Measurements from ENCODE around the gene LRRK1. TPM values are rescaled to one million over a fixed set of nuclear protein-coding genes. Genes with fewer than 3 reads are reported as not detected.

The LRRK1 gene, protein sequence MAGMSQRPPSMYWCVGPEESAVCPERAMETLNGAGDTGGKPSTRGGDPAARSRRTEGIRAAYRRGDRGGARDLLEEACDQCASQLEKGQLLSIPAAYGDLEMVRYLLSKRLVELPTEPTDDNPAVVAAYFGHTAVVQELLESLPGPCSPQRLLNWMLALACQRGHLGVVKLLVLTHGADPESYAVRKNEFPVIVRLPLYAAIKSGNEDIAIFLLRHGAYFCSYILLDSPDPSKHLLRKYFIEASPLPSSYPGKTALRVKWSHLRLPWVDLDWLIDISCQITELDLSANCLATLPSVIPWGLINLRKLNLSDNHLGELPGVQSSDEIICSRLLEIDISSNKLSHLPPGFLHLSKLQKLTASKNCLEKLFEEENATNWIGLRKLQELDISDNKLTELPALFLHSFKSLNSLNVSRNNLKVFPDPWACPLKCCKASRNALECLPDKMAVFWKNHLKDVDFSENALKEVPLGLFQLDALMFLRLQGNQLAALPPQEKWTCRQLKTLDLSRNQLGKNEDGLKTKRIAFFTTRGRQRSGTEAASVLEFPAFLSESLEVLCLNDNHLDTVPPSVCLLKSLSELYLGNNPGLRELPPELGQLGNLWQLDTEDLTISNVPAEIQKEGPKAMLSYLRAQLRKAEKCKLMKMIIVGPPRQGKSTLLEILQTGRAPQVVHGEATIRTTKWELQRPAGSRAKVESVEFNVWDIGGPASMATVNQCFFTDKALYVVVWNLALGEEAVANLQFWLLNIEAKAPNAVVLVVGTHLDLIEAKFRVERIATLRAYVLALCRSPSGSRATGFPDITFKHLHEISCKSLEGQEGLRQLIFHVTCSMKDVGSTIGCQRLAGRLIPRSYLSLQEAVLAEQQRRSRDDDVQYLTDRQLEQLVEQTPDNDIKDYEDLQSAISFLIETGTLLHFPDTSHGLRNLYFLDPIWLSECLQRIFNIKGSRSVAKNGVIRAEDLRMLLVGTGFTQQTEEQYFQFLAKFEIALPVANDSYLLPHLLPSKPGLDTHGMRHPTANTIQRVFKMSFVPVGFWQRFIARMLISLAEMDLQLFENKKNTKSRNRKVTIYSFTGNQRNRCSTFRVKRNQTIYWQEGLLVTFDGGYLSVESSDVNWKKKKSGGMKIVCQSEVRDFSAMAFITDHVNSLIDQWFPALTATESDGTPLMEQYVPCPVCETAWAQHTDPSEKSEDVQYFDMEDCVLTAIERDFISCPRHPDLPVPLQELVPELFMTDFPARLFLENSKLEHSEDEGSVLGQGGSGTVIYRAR (N-terminal part only)
- 10 to 100 TPM in 6 of 7 donors, 1 to 10 TPM in 1; 8.6 to 27.3 (median 19.4) TPM for total RNA-seq
- polyA plus RNA-seq, result 1 to 10 TPM; 6.5 to 8.4 TPM
- long read RNA-seq, donor 1, partial matches to known transcripts, result 20 of 25 reads
- long read RNA-seq, donor 1, other reads (novel, unspliced or antisense), result 5 of 25 reads
- long read RNA-seq, donor 2, partial matches to known transcripts, result 11 of 19 reads
- long read RNA-seq, donor 2, other reads (novel, unspliced or antisense), result 8 of 19 reads
- long read RNA-seq, donor 3, full-length matches to known transcripts, result 3 of 22 reads
- long read RNA-seq, donor 3, partial matches to known transcripts, result 14 of 22 reads
- long read RNA-seq, donor 3, other reads (novel, unspliced or antisense), result 5 of 22 reads

DNA sequence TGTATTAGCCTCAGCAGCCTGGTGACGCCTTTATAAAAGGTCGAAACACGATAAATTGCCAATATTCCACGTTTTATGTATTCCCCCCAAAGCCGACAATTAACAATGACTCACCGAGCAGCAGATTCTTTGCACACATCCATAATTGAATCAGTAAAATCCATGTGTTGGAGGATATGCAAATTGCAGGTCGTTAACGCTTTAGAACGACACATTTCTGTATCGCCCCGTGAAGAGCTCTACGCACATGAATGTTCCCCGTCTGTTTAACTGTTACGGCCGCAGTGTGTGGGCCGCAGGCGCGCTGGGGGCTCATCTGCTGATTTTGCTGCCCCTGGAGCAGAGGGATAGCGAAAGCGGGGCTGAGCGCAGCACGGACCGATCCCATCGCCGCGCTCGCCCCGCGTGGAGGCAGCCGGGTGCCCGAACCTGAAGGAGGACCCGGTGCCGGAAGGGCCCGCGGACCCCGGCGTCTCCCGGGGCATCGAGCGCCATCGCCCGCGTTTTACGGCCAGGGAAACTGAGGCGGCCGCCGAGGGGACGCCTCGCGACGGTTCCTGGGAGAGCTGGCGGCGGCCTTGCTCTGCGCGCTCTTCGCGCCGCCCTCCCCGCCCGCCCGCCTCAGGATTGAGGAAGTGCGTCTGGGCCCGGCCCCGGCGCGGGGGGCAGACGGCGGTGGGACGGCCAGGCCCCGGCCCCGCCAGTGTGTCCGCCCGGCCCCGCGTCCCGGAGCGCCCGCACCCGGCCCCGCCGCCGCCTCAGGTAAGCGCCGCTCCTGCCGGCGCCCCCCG, at the start of gene LRRK1:
TSS of gene LRRK1 (plus strand) at position 668 of the 791 bp plus-strand sequence. CDS start 5,276 bp downstream, outside the sequence.
- WGBS, 3 donors, result 0 to 1% (median 1%) methylated on average over 27 to 87 of the region's 87 CpGs
- no peaks in the 10 kb centered on the region for H3K9me3 ChIP-seq
- H3K27me3 ChIP-seq, result no peaks in the 10 kb centered on the region
- DNase-seq, result peak; percentile 30 to 69 (median 49)
- H3K36me3 ChIP-seq, result no peaks in the 10 kb centered on the region
- H3K27ac ChIP-seq, result peak within 1 kb of the TSS; percentile 83 to 93
- intact Hi-C loops (cut with DNase I), result loop anchor here in 3 of 4 donors (1.0 to 5.0 kb wide), 4 partner anchors 83 to 338 kb away; no protein-coding TSS in a partner anchor
- TF ChIP-seq POLR2A (IDR thresholded peaks at IDR 0.05) (no peak), EP300 (IDR thresholded peaks at IDR 0.05) (no peak)
- TF ChIP-seq, protein P1, sequence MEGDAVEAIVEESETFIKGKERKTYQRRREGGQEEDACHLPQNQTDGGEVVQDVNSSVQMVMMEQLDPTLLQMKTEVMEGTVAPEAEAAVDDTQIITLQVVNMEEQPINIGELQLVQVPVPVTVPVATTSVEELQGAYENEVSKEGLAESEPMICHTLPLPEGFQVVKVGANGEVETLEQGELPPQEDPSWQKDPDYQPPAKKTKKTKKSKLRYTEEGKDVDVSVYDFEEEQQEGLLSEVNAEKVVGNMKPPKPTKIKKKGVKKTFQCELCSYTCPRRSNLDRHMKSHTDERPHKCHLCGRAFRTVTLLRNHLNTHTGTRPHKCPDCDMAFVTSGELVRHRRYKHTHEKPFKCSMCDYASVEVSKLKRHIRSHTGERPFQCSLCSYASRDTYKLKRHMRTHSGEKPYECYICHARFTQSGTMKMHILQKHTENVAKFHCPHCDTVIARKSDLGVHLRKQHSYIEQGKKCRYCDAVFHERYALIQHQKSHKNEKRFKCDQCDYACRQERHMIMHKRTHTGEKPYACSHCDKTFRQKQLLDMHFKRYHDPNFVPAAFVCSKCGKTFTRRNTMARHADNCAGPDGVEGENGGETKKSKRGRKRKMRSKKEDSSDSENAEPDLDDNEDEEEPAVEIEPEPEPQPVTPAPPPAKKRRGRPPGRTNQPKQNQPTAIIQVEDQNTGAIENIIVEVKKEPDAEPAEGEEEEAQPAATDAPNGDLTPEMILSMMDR (IDR thresholded peaks at IDR 0.05), result peak in 1 of 3 donors; percentile 12
- peak within 1 kb of the TSS; percentile 50 for H3K4me3 ChIP-seq
- peaks cover 5% of the 10 kb centered on the region for H3K4me1 ChIP-seq (ENCODE audit: insufficient read depth)

DNA sequence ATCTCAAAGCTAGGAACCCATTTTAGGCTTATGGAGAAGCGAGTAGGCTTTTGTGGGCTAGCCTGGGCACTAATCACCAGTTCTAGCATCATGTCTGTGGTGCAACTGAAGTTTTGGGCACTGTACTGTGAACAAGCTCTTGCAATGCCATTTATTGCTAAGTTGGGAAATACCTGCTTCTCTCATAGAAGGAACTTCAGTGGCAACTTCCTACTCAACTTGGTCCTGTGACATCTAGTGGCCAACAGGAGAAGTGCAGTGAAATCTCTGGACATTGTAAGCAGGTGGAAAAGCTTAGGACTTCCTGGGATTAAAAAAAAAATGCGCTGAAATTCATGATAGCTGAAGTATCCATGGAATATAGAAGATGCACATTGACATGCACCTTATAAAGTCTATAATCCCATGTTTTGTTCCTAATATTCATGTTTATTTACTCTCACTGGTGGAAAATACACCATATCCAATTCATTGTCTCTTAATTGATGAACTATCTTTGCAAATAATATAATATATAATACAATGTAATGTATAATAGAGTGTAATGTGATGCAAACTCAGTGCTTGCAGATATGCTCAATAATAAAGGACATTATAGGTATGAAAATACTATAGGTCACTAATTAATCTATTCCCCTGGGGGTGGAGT, 46.0 kb upstream of the LRRK1 start:
- Histone ChIP-seq H3K36me3 (no peaks in the 10 kb centered on the region), H3K4me1 (ENCODE audit: insufficient read depth) (no peaks in the 10 kb centered on the region), H3K27me3 (no peaks in the 10 kb centered on the region), H3K9me3 (no peaks in the 10 kb centered on the region), H3K4me3 (no peak overlapping the region), H3K27ac (no peak overlapping the region)
- DNase-seq, result peak in 3 of 5 donors; percentile 46 to 80 (median 60)
- intact Hi-C loops (cut with DNase I), result loop anchor here (5.0 kb wide), 3 partner anchors 241 to 1746 kb away; no protein-coding TSS in a partner anchor
- WGBS, 3 donors, result 32 to 43% (median 37%) methylated on average over 2 of the region's 2 CpGs
- TF ChIP-seq POLR2A (IDR thresholded peaks at IDR 0.05), result no peak
- TF ChIP-seq, protein P1 (IDR thresholded peaks at IDR 0.05), result peak; percentile 65 to 88 (median 86)

DNA sequence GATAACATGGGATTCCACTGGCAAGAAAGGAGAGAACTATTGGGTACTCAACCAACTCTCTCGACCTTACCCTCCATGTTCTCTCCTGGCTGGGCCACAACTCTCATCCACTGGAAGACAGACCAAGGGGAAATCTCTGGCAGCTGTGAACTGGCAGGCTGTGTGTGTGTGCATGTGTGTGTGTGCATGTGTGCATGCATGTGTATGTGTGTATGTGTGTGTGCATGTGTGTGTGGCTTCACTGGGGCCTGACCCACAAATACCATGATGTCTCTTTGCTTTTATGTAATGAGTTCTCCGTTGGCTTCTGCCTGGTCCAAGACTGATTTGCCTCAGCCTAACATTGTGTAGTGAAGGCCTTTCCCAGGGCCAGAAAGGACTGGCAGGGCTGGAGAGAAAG, 43.7 kb upstream of the LRRK1 start:
- Histone ChIP-seq H3K9me3 (no peaks in the 10 kb centered on the region), H3K4me1 (ENCODE audit: insufficient read depth) (peaks cover under 1% of the 10 kb centered on the region), H3K27ac (no peak overlapping the region), H3K36me3 (no peaks in the 10 kb centered on the region), H3K4me3 (no peak overlapping the region), H3K27me3 (no peaks in the 10 kb centered on the region)
- intact Hi-C loops (cut with DNase I), result no loop called here
- no peak for DNase-seq
- TF ChIP-seq EP300 (IDR thresholded peaks at IDR 0.05), result no peak
- TF ChIP-seq, protein P1 (IDR thresholded peaks at IDR 0.05), result no peak
- no peak for TF ChIP-seq POLR2A (IDR thresholded peaks at IDR 0.05)
- 83 to 95% (median 92%) methylated on average over 2 of the region's 2 CpGs for WGBS, 3 donors

Measured in ovary (tissue), 10 donors.